Colonic mucosa (tissue), 4 donors: ENCODE results near the gene ADAMTS17. TPM values are rescaled to one million over a fixed set of nuclear protein-coding genes. Genes with fewer than 3 reads are reported as not detected.

ENCODE experiments used
- DNase-seq: peaks from one replicate; pipeline ENCODE4 v3.0.0-alpha.2; 2020
- H3K27ac ChIP-seq: fragments of 200-600 bp; one replicate; pipeline ENCODE4 v1.8.0; 2021
- H3K27me3 ChIP-seq: fragments of 200-600 bp; one replicate; pipeline ENCODE4 v1.8.0; 2021
- H3K36me3 ChIP-seq: fragments of 200-600 bp; one replicate; pipeline ENCODE4 v1.8.0; 2021
- H3K4me1 ChIP-seq: fragments of 200-600 bp; one replicate; pipeline ENCODE4 v1.8.0; 2021; ENCODE audit warnings: mild to moderate bottlenecking
- H3K4me3 ChIP-seq: fragments of 200-600 bp; one replicate; pipeline ENCODE4 v1.8.0; 2021
- H3K9ac ChIP-seq, 2 donors: one replicate each; pipeline ENCODE4 v1.7.0; 2013; ENCODE audit warnings: control low read depth in 2 of 2, low read depth in 2 of 2, low read length in 2 of 2
- H3K9me3 ChIP-seq: fragments of 200-600 bp; one replicate; pipeline ENCODE4 v1.8.0; 2021
- CTCF ChIP-seq: fragments of 200-600 bp; IDR thresholded peaks from one replicate; pipeline ENCODE4 v1.8.0; 2022; ENCODE audit warnings: antibody characterized with exemption, mild to moderate bottlenecking
- intact Hi-C: fragments of 100-400 bp; cut with DNase I; formaldehyde crosslinking; loops from one replicate; pipeline ENCODE4 v1.14.1; 2022
- total RNA-seq, 2 donors: library from RNA; stranded (reverse); fragmentation: NEBNext Ultra II Directional in 1 of 2; extraction: Animal tissue kit (Norgen Biotek cat#: 25700) in 1 of 2; gene quantifications; one replicate each; pipeline ENCODE4 v1.2.1, GENCODE V29; 2021
- donor health status: healthy.
- donor health status: DM: no; HTN: no; CAD: no.
- donor health status: DM: no; HTN: no; CAD: no.

Gene ADAMTS17
- total RNA-seq, 2 donors from 2014 or later = 4.2 to 8.3 TPM

DNA sequence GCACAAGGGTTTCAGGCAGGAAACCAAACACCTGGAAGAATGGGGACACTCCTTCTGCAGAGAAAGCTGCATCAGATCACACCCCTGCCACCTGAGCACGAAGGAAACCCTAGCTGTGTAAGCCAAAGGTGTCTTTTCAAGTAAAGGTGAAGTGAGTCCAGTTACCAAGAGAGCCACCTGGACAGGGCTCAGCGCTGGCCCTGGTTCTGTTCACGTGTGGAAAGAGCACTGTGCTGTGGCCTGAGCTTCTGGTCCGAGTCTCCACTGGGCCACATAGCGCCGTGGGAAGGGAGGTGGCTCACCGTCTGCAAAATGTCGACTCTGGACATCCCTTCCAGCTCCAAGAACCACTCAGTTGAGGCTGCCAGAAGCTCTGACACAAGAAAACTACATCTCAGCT is 151.1 kb downstream of the ADAMTS17 start:
- no peaks in the 10 kb centered on the region for H3K9me3 ChIP-seq
- intact Hi-C loops = no loop called here
- no peaks in the 10 kb centered on the region for H3K36me3 ChIP-seq
- H3K27ac ChIP-seq = no peak overlapping the region
- H3K9ac ChIP-seq = no peak overlapping the region
- no peak for TF ChIP-seq CTCF
- DNase-seq = no peak
- no peaks in the 10 kb centered on the region for H3K27me3 ChIP-seq
- H3K4me1 ChIP-seq = no peaks in the 10 kb centered on the region
- no peak overlapping the region for H3K4me3 ChIP-seq

DNA sequence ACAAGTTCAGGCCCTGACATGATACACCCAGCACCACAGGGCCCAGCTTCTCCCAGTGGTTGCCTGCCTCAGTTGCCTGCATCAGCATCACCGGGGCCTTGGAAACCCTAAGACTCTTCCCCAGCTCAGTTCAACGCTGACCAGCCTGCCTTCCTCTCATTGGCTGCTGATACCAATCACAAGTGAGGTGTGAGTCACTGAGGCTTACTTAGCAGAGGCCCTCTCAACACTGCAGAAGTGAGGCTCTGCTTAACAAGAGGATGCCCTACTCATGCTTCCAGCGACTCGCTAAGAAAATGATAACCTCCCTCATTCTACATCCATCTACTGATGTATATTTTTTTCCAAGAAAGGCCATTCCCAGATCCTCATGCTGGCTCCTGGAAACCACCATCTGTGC is 151.9 kb downstream of the ADAMTS17 start:
- H3K27me3 ChIP-seq = no peaks in the 10 kb centered on the region
- no peaks in the 10 kb centered on the region for H3K9me3 ChIP-seq
- H3K4me1 ChIP-seq = no peaks in the 10 kb centered on the region
- no peak overlapping the region for H3K9ac ChIP-seq
- TF ChIP-seq CTCF = no peak
- no peak overlapping the region for H3K27ac ChIP-seq
- H3K36me3 ChIP-seq = no peaks in the 10 kb centered on the region
- intact Hi-C loops = no loop called here
- H3K4me3 ChIP-seq = no peak overlapping the region
- no peak for DNase-seq

GRCh38 chr15:100189319-100189718 is 152.5 kb downstream of the ADAMTS17 start:
- intact Hi-C loops = no loop called here

DNA sequence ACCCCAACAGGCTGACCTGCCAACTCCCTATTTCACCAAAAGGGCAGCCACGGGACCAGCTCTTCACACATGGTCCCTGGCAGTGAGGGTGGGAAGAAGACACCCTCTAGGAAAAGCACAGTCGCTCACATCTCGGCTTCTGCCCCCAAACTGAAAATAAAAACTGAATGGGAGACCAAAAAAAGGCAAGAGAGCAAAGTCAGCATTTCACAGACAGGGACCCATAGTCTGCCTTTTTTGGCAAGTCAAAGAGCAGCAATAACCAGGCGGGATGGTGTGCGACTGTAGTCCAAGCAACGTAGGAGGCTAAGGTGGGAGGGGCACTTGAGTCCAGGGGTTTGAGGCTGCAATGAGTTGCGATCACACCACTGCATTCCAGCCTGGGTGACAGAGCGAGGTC is 154.1 kb downstream of the ADAMTS17 start:
- H3K9me3 ChIP-seq = no peaks in the 10 kb centered on the region
- H3K36me3 ChIP-seq = no peaks in the 10 kb centered on the region
- no peak for DNase-seq
- H3K27ac ChIP-seq = no peak overlapping the region
- intact Hi-C loops = no loop called here
- H3K27me3 ChIP-seq = no peaks in the 10 kb centered on the region
- H3K4me3 ChIP-seq = no peak overlapping the region
- no peak for TF ChIP-seq CTCF
- H3K9ac ChIP-seq = no peak overlapping the region
- no peaks in the 10 kb centered on the region for H3K4me1 ChIP-seq

More at GRCh38 chr15:100189319-100189718, 152.5 kb downstream of the ADAMTS17 start:
- H3K4me1 ChIP-seq = no peaks in the 10 kb centered on the region
- no peaks in the 10 kb centered on the region for H3K27me3 ChIP-seq
- H3K9me3 ChIP-seq = no peaks in the 10 kb centered on the region
- no peaks in the 10 kb centered on the region for H3K36me3 ChIP-seq
- no peak overlapping the region for H3K27ac ChIP-seq
- no peak overlapping the region for H3K9ac ChIP-seq
- no peak for DNase-seq
- no peak for TF ChIP-seq CTCF
- no peak overlapping the region for H3K4me3 ChIP-seq

- no peak overlapping the region for H3K9ac ChIP-seq
- DNase-seq = no peak
- intact Hi-C loops = no loop called here
- no peaks in the 10 kb centered on the region for H3K36me3 ChIP-seq
- H3K27ac ChIP-seq = no peak overlapping the region
- no peak for TF ChIP-seq CTCF
- no peaks in the 10 kb centered on the region for H3K9me3 ChIP-seq
- H3K27me3 ChIP-seq = no peaks in the 10 kb centered on the region
- no peak overlapping the region for H3K4me3 ChIP-seq
- H3K4me1 ChIP-seq = no peaks in the 10 kb centered on the region
Observed at GRCh38 chr15:100186960-100187359, 154.8 kb downstream of the ADAMTS17 start.

DNA sequence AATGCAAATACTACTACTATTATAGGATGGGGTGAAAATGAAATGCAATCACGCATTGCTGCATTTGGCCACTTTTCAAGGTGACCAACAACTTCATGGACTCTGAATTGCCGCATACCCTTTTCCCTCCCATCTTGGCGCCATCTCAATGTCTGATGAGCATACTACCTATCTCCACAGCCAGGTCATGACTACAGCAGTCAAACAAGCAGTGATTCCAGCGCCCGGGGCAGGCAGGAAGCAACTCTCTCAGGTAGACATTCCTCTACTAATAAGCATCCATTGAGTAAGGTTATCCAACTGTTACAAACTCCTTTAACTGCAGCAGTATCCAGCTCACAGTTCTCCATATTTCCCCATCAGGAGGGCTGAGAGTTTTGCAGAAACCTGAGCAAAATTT is 155.4 kb downstream of the ADAMTS17 start:
- no peak for TF ChIP-seq CTCF
- Histone ChIP-seq H3K27ac (no peak overlapping the region), H3K9me3 (no peaks in the 10 kb centered on the region), H3K9ac (no peak overlapping the region), H3K4me1 (no peaks in the 10 kb centered on the region), H3K36me3 (no peaks in the 10 kb centered on the region), H3K27me3 (no peaks in the 10 kb centered on the region), H3K4me3 (no peak overlapping the region)
- DNase-seq = no peak
- intact Hi-C loops = no loop called here
